Measurements from ENCODE around the gene KLF16. TPM values are rescaled to one million over a fixed set of nuclear protein-coding genes. Genes with fewer than 3 reads are reported as not detected.

The KLF16 gene
- total and polyA plus RNA-seq, 9 of the 15 experiments (the other 6 are each of a cell fraction or from before 2014, with no cell fraction given): 0.04 to 60.4 (median 6.8) TPM

GRCh38 chr19:1856345-1856697 is 7.1 kb downstream of the KLF16 start:
- intact Hi-C loops (cut with micrococcal nuclease) (no loop called here), in situ Hi-C loops (cut with MboI) (no loop called here)
- ChIA-PET POLR2A (interaction anchor here (0.6 to 5.2 kb wide), 10 partner anchors 8 to 581 kb away, joined by 3 to 46 read pairs (median 4); partner anchors contain the start of gene FAM174C), CTCF (ENCODE audit: low intra/inter-chr PET ratio) (no interaction called here)
- Histone ChIP-seq H3K79me2 (ENCODE audit: control insufficient read depth, insufficient read depth, low read length) (peaks cover 96% of the 10 kb centered on the region), H2AFZ (ENCODE audit: low read depth, low read length) (peak overlapping the region; percentile 58), H3K27me3 (ENCODE audit: control insufficient read depth in 2 of 2, insufficient read depth in 2 of 2, low read length in 2 of 2) (no peaks in the 10 kb centered on the region), H3K4me3 (peak overlapping the region; percentile 57), H3K9me3 (replicated peaks; ENCODE audit: control insufficient read depth, insufficient read depth, low read depth, low read length) (no peaks in the 10 kb centered on the region), H3K9ac (ENCODE audit: insufficient read depth in 1 of 2, low read depth in 2 of 2, low read length in 2 of 2) (peak overlapping the region; percentile 83 to 97), H4K20me1 (replicated peaks; ENCODE audit: control insufficient read depth, insufficient read depth, low read length) (peaks cover 25% of the 10 kb centered on the region), H3K4me2 (ENCODE audit: insufficient read depth, low read length) (peak overlapping the region; percentile 85), H3K4me1 (replicated peaks in 1 of 2; ENCODE audit: control insufficient read depth in 2 of 2, insufficient read depth in 2 of 2, low read length in 2 of 2) (peaks cover 75 to 99% of the 10 kb centered on the region in 2 experiments), H3K36me3 (ENCODE audit: control insufficient read depth, insufficient read depth, low read length) (peaks cover 23% of the 10 kb centered on the region; the same call in 1 of the 3 replicates), H3K27ac (ENCODE audit: extremely low read depth, low read depth, low read length) (peak overlapping the region; percentile 90), H3K9me1 (ENCODE audit: control insufficient read depth, insufficient read depth, low read length) (peaks cover 5% of the 10 kb centered on the region)
- DNase-seq (ENCODE audit: extremely low read depth in 1 of 4, low spot score in 3 of 4): peak in 1 of 4 experiments; percentile 20
- no TSS peak for BruUV-seq (replicated peaks)
- WGBS (ENCODE audit: insufficient coverage, low coverage, missing lambda C conversion rate): 6% methylated on average over 5 of the region's 6 CpGs
- no peak for FAIRE-seq
- no peak for ATAC-seq
- TF ChIP-seq POLR3A (IDR thresholded peaks at IDR 0.05; ENCODE audit: borderline replicate concordance, extremely low read depth, insufficient read depth, insufficient read length) (no peak), SAP30 (IDR thresholded peaks at IDR 0.05; ENCODE audit: borderline replicate concordance, insufficient read depth, low read depth, low read length, poor library complexity, severe bottlenecking) (peak; percentile 28), FOS (IDR thresholded peaks at IDR 0.05; ENCODE audit: extremely low read depth, insufficient read length) (no peak), ZFX (CRISPR knock-in tag; IDR thresholded peaks at IDR 0.05) (no peak; the same call in none of the 2 replicates), ZNF436 (CRISPR knock-in tag; IDR thresholded peaks at IDR 0.05) (no peak), ZNF511 (CRISPR knock-in tag; IDR thresholded peaks at IDR 0.05) (no peak), POLR2B (IDR thresholded peaks at IDR 0.05; ENCODE audit: low read depth, partially characterized antibody) (peak; percentile 17), ZNF431 (CRISPR knock-in tag; IDR thresholded peaks at IDR 0.05) (no peak), ZNF253 (CRISPR knock-in tag; conservative IDR thresholded peaks at IDR 0.05) (no peak), ZNF589 (CRISPR knock-in tag; IDR thresholded peaks at IDR 0.05; ENCODE audit: low read depth) (0 out of 2 replicates have a peak, but pooled peaks have one; percentile 2), HDAC1 (IDR thresholded peaks at IDR 0.05) (peak in 1 of 2 experiments; percentile 25; a peak in 2 of 4 replicates)
- TF ChIP-seq, protein P1, sequence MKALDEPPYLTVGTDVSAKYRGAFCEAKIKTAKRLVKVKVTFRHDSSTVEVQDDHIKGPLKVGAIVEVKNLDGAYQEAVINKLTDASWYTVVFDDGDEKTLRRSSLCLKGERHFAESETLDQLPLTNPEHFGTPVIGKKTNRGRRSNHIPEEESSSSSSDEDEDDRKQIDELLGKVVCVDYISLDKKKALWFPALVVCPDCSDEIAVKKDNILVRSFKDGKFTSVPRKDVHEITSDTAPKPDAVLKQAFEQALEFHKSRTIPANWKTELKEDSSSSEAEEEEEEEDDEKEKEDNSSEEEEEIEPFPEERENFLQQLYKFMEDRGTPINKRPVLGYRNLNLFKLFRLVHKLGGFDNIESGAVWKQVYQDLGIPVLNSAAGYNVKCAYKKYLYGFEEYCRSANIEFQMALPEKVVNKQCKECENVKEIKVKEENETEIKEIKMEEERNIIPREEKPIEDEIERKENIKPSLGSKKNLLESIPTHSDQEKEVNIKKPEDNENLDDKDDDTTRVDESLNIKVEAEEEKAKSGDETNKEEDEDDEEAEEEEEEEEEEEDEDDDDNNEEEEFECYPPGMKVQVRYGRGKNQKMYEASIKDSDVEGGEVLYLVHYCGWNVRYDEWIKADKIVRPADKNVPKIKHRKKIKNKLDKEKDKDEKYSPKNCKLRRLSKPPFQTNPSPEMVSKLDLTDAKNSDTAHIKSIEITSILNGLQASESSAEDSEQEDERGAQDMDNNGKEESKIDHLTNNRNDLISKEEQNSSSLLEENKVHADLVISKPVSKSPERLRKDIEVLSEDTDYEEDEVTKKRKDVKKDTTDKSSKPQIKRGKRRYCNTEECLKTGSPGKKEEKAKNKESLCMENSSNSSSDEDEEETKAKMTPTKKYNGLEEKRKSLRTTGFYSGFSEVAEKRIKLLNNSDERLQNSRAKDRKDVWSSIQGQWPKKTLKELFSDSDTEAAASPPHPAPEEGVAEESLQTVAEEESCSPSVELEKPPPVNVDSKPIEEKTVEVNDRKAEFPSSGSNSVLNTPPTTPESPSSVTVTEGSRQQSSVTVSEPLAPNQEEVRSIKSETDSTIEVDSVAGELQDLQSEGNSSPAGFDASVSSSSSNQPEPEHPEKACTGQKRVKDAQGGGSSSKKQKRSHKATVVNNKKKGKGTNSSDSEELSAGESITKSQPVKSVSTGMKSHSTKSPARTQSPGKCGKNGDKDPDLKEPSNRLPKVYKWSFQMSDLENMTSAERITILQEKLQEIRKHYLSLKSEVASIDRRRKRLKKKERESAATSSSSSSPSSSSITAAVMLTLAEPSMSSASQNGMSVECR (CRISPR knock-in tag; IDR thresholded peaks at IDR 0.05): 0 out of 2 replicates have a peak, but pooled peaks have one; percentile 16
- TF ChIP-seq, protein P2, sequence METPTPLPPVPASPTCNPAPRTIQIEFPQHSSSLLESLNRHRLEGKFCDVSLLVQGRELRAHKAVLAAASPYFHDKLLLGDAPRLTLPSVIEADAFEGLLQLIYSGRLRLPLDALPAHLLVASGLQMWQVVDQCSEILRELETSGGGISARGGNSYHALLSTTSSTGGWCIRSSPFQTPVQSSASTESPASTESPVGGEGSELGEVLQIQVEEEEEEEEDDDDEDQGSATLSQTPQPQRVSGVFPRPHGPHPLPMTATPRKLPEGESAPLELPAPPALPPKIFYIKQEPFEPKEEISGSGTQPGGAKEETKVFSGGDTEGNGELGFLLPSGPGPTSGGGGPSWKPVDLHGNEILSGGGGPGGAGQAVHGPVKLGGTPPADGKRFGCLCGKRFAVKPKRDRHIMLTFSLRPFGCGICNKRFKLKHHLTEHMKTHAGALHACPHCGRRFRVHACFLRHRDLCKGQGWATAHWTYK (CRISPR knock-in tag; IDR thresholded peaks at IDR 0.05): peak; percentile 61; the same call in 1 of the 2 replicates
- TF ChIP-seq, protein P3, sequence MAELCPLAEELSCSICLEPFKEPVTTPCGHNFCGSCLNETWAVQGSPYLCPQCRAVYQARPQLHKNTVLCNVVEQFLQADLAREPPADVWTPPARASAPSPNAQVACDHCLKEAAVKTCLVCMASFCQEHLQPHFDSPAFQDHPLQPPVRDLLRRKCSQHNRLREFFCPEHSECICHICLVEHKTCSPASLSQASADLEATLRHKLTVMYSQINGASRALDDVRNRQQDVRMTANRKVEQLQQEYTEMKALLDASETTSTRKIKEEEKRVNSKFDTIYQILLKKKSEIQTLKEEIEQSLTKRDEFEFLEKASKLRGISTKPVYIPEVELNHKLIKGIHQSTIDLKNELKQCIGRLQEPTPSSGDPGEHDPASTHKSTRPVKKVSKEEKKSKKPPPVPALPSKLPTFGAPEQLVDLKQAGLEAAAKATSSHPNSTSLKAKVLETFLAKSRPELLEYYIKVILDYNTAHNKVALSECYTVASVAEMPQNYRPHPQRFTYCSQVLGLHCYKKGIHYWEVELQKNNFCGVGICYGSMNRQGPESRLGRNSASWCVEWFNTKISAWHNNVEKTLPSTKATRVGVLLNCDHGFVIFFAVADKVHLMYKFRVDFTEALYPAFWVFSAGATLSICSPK (IDR thresholded peaks at IDR 0.05; ENCODE audit: borderline replicate concordance): no peak
